Liver (tissue), 9 donors: ENCODE measurements around the gene KLHL12. TPM values are rescaled to one million over a fixed set of nuclear protein-coding genes. Genes with fewer than 3 reads are reported as not detected.

ENCODE experiments used
- DNase-seq: peaks from one replicate; pipeline ENCODE4 v3.0.0-alpha.2; 2017; ENCODE audit warnings: low spot score
- H3K27ac ChIP-seq, 2 donors: one replicate each; pipeline ENCODE4 v1.7.0; 2013; ENCODE audit warnings: inconsistent platforms in 2 of 2, low read length in 2 of 2, control low read depth in 1 of 2, low read depth in 1 of 2, mild to moderate bottlenecking in 1 of 2
- H3K27me3 ChIP-seq, 4 donors: one replicate each; pipeline versions ENCODE4 v1.6.1 to v1.7.0; 2013; ENCODE audit warnings: low read length in 3 of 4, inconsistent platforms in 1 of 4, mild to moderate bottlenecking in 1 of 4, moderate library complexity in 1 of 4; ENCODE audit not compliant: control insufficient read depth in 4 of 4, insufficient read depth in 4 of 4
- H3K36me3 ChIP-seq, 4 donors: one replicate each; pipeline versions ENCODE4 v1.6.1 to v1.7.0; 2013; ENCODE audit warnings: low read length in 3 of 4, mild to moderate bottlenecking in 3 of 4, low read depth in 1 of 4, moderate library complexity in 1 of 4; ENCODE audit not compliant: control insufficient read depth in 4 of 4, insufficient read depth in 3 of 4
- H3K4me1 ChIP-seq, 4 donors: one replicate each; pipeline versions ENCODE4 v1.6.1 to v1.7.0; 2013; ENCODE audit warnings: low read length in 3 of 4, mild to moderate bottlenecking in 3 of 4, moderate library complexity in 1 of 4; ENCODE audit not compliant: control insufficient read depth in 4 of 4, insufficient read depth in 4 of 4
- H3K4me3 ChIP-seq, 3 donors: one replicate each; pipeline versions ENCODE4 v1.6.1 to v1.7.0; 2013; ENCODE audit warnings: low read length in 3 of 3, control low read depth in 1 of 3, low read depth in 1 of 3, mild to moderate bottlenecking in 1 of 3
- H3K9ac ChIP-seq, 2 donors: one replicate each; pipeline ENCODE4 v1.7.0; 2013; ENCODE audit warnings: low read length in 2 of 2, mild to moderate bottlenecking in 2 of 2, moderate library complexity in 2 of 2, control low read depth in 1 of 2, low read depth in 1 of 2
- H3K9me3 ChIP-seq, 4 donors: one replicate each; pipeline versions ENCODE4 v1.6.1 to v1.7.0; 2013; ENCODE audit warnings: low read length in 3 of 4; ENCODE audit not compliant: control insufficient read depth in 4 of 4
- ATF3 ChIP-seq: IDR thresholded peaks from 2 replicates; pipeline ENCODE4 v1.6.1; 2016; ENCODE audit warnings: antibody characterized with exemption
- EGR1 ChIP-seq, 2 donors: IDR thresholded peaks; 2 replicates each; pipeline ENCODE4 v1.6.1; 2016 to 2018; ENCODE audit warnings: antibody characterized with exemption in 2 of 2, low read depth in 2 of 2
- FOXA1 ChIP-seq: IDR thresholded peaks from 2 replicates; pipeline ENCODE4 v1.6.1; 2016; ENCODE audit warnings: antibody characterized with exemption
- FOXA2 ChIP-seq: IDR thresholded peaks from 2 replicates; pipeline ENCODE4 v1.6.1; 2016; ENCODE audit warnings: antibody characterized with exemption
- GABPA ChIP-seq, 2 donors: IDR thresholded peaks in 1 of 2; conservative IDR thresholded peaks in 1 of 2; 2 replicates each; pipeline ENCODE4 v1.6.1; 2016; ENCODE audit warnings: antibody characterized with exemption in 2 of 2, mild to moderate bottlenecking in 1 of 2, moderate library complexity in 1 of 2
- HNF4A ChIP-seq, 2 donors: conservative IDR thresholded peaks; 2 replicates each; pipeline ENCODE4 v1.6.1; 2016; ENCODE audit warnings: antibody characterized with exemption in 2 of 2, mild to moderate bottlenecking in 2 of 2
- HNF4G ChIP-seq: IDR thresholded peaks from 2 replicates; pipeline ENCODE4 v1.6.1; 2016; ENCODE audit warnings: antibody characterized with exemption
- JUND ChIP-seq, 2 donors: IDR thresholded peaks; 2 replicates each; pipeline ENCODE4 v1.6.1; 2016; ENCODE audit warnings: antibody characterized with exemption in 2 of 2
- NR2F2 ChIP-seq: IDR thresholded peaks from 2 replicates; pipeline ENCODE4 v1.6.1; 2016; ENCODE audit warnings: antibody characterized with exemption
- RAD21 ChIP-seq, 2 donors: IDR thresholded peaks; 2 replicates each; pipeline ENCODE4 v1.6.1; 2016; ENCODE audit warnings: antibody characterized with exemption in 2 of 2, mild to moderate bottlenecking in 2 of 2
- RXRA ChIP-seq, 2 donors: IDR thresholded peaks; 2 replicates each; pipeline ENCODE4 v1.6.1; 2017 to 2018; ENCODE audit warnings: antibody characterized with exemption in 2 of 2, mild to moderate bottlenecking in 1 of 2
- SP1 ChIP-seq: IDR thresholded peaks from 2 replicates; pipeline ENCODE4 v1.6.1; 2018; ENCODE audit warnings: antibody characterized with exemption, mild to moderate bottlenecking
- TAF1 ChIP-seq: conservative IDR thresholded peaks from 2 replicates; pipeline ENCODE4 v1.6.1; 2016; ENCODE audit warnings: antibody characterized with exemption, mild to moderate bottlenecking
- YY1 ChIP-seq: IDR thresholded peaks from 2 replicates; pipeline ENCODE4 v1.6.1; 2016; ENCODE audit warnings: antibody characterized with exemption, mild to moderate bottlenecking
- WGBS: extraction: QIAGEN DNeasy Blood & Tissue Kit; methylation state at CpG from one replicate; pipeline ENCODE4 v1.1.7; 2013; 5-methylcytosine and 5-hydroxymethylcytosine counted together
- polyA plus RNA-seq, 2 donors: library from polyadenylated mRNA; stranded (reverse) in 1 of 2; unstranded in 1 of 2; fragments of 200-250 nt in 1 of 2; fragments of >200 nt in 1 of 2; fragmentation: Nextera tagmentation in 1 of 2; extraction: Ambion mirVana in 1 of 2; gene quantifications; one replicate each; pipeline versions ENCODE4 v1.2.1 to v1.2.3, GENCODE V29; 2013 to 2015
- total RNA-seq, 2 donors: library from RNA; depleted of rRNA; stranded (reverse); fragments of >200 nt; gene quantifications; one replicate each; pipeline ENCODE4 v1.2.3, GENCODE V29; 2014
- TF ChIP-seq, protein P1 (sequence below): IDR thresholded peaks from 2 replicates; pipeline ENCODE4 v1.6.1; 2016; ENCODE audit warnings: antibody characterized with exemption
- TF ChIP-seq, protein P2 (sequence below): IDR thresholded peaks from 2 replicates; pipeline ENCODE4 v1.6.1; 2016; ENCODE audit warnings: antibody characterized with exemption, mild to moderate bottlenecking
- TF ChIP-seq, protein P3 (sequence below): fragments of 150-350 bp; IDR thresholded peaks from 2 replicates; pipeline ENCODE4 v1.5.1; 2017; ENCODE audit warnings: improper control_type of control experiment, low read depth, low read length; ENCODE audit not compliant: missing input control
- TF ChIP-seq, protein P4 (sequence below): IDR thresholded peaks from 2 replicates; pipeline ENCODE4 v1.6.1; 2016; ENCODE audit warnings: antibody characterized with exemption
- donor health status: healthy.
- donor health status: healthy.
- donor health status: healthy.
- donor health status: healthy.
- donor health status: healthy.

Gene KLHL12
- total and polyA plus RNA-seq, 4 donors, result 7.2 to 17.5 (median 10.4) TPM

DNA sequence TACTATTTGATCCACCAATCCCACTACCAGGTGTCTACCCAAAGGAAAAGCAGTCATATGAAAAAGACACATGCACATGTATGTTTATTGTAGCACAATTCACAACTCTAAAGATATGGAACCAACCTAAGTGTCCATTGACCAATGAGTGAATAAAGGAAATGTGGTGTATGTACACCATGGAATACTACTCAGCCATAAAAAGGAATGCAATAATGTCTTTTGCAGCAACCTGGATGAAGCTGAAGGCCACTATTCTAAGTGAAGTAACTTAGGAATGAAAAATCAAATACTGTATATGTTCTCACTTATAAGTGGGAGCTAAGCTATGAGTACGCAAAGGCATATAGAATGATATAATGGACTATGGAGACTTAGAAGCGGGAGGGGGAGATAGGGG lies 18.4 kb upstream of the KLHL12 start:
- peaks cover 30 to 75% (median 65%) of the 10 kb centered on the region in 4 donors for H3K36me3 ChIP-seq
- no peak overlapping the region for H3K27ac ChIP-seq
- WGBS, result over 99% methylated on average over 2 of the region's 2 CpGs
- no peaks in the 10 kb centered on the region for H3K27me3 ChIP-seq
- no peaks in the 10 kb centered on the region for H3K4me1 ChIP-seq
- DNase-seq, result no peak
- no peaks in the 10 kb centered on the region for H3K9me3 ChIP-seq
- no peak overlapping the region for H3K4me3 ChIP-seq
- no peak overlapping the region for H3K9ac ChIP-seq
- TF ChIP-seq, protein P1, sequence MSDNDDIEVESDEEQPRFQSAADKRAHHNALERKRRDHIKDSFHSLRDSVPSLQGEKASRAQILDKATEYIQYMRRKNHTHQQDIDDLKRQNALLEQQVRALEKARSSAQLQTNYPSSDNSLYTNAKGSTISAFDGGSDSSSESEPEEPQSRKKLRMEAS, result no peak
- no peak for TF ChIP-seq SP1
- TF ChIP-seq, protein P2, sequence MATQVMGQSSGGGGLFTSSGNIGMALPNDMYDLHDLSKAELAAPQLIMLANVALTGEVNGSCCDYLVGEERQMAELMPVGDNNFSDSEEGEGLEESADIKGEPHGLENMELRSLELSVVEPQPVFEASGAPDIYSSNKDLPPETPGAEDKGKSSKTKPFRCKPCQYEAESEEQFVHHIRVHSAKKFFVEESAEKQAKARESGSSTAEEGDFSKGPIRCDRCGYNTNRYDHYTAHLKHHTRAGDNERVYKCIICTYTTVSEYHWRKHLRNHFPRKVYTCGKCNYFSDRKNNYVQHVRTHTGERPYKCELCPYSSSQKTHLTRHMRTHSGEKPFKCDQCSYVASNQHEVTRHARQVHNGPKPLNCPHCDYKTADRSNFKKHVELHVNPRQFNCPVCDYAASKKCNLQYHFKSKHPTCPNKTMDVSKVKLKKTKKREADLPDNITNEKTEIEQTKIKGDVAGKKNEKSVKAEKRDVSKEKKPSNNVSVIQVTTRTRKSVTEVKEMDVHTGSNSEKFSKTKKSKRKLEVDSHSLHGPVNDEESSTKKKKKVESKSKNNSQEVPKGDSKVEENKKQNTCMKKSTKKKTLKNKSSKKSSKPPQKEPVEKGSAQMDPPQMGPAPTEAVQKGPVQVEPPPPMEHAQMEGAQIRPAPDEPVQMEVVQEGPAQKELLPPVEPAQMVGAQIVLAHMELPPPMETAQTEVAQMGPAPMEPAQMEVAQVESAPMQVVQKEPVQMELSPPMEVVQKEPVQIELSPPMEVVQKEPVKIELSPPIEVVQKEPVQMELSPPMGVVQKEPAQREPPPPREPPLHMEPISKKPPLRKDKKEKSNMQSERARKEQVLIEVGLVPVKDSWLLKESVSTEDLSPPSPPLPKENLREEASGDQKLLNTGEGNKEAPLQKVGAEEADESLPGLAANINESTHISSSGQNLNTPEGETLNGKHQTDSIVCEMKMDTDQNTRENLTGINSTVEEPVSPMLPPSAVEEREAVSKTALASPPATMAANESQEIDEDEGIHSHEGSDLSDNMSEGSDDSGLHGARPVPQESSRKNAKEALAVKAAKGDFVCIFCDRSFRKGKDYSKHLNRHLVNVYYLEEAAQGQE, result no peak
- no peak for TF ChIP-seq JUND (IDR thresholded peaks at IDR 0.05)
- TF ChIP-seq GABPA (IDR thresholded peaks at IDR 0.05 in 1 of 2, conservative IDR thresholded peaks at IDR 0.05 in 1 of 2), result no peak
- TF ChIP-seq, protein P3, sequence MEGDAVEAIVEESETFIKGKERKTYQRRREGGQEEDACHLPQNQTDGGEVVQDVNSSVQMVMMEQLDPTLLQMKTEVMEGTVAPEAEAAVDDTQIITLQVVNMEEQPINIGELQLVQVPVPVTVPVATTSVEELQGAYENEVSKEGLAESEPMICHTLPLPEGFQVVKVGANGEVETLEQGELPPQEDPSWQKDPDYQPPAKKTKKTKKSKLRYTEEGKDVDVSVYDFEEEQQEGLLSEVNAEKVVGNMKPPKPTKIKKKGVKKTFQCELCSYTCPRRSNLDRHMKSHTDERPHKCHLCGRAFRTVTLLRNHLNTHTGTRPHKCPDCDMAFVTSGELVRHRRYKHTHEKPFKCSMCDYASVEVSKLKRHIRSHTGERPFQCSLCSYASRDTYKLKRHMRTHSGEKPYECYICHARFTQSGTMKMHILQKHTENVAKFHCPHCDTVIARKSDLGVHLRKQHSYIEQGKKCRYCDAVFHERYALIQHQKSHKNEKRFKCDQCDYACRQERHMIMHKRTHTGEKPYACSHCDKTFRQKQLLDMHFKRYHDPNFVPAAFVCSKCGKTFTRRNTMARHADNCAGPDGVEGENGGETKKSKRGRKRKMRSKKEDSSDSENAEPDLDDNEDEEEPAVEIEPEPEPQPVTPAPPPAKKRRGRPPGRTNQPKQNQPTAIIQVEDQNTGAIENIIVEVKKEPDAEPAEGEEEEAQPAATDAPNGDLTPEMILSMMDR, result no peak
- no peak for TF ChIP-seq NR2F2
- no peak for TF ChIP-seq ATF3
- no peak for TF ChIP-seq FOXA1
- no peak for TF ChIP-seq RAD21 (IDR thresholded peaks at IDR 0.05)
- no peak for TF ChIP-seq RXRA (IDR thresholded peaks at IDR 0.05)
- TF ChIP-seq HNF4G, result no peak
- no peak for TF ChIP-seq HNF4A (conservative IDR thresholded peaks at IDR 0.05)
- TF ChIP-seq FOXA2, result no peak
- no peak for TF ChIP-seq YY1
- TF ChIP-seq, protein P4, sequence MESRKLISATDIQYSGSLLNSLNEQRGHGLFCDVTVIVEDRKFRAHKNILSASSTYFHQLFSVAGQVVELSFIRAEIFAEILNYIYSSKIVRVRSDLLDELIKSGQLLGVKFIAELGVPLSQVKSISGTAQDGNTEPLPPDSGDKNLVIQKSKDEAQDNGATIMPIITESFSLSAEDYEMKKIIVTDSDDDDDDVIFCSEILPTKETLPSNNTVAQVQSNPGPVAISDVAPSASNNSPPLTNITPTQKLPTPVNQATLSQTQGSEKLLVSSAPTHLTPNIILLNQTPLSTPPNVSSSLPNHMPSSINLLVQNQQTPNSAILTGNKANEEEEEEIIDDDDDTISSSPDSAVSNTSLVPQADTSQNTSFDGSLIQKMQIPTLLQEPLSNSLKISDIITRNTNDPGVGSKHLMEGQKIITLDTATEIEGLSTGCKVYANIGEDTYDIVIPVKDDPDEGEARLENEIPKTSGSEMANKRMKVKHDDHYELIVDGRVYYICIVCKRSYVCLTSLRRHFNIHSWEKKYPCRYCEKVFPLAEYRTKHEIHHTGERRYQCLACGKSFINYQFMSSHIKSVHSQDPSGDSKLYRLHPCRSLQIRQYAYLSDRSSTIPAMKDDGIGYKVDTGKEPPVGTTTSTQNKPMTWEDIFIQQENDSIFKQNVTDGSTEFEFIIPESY, result no peak
- no peak for TF ChIP-seq TAF1
- TF ChIP-seq EGR1 (IDR thresholded peaks at IDR 0.05; ENCODE audit: low read depth in 2 of 2), result no peak
